ENCODE measurements around the gene DNAJB13.

Gene DNAJB13

DNA sequence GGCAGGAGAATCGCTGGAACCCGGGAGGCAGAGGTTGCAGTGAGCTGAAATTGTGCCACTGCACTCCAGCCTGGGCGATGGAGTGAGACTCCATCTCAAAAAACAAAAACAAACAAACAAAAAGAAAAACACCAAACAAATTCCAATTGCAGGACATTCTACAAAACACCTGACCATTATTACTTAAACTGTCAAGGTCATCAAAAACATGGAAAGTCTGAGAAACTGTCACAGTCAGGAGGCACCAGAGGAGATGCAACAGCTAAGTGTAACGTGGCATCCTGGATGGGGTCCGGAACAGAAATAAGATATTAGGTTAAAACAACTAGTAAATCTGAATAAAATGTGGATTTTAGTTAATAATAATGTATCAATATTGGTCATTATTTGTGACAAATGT, 914 bp upstream of the DNAJB13 start:
- no peaks in the 10 kb centered on the region for H3K36me3 ChIP-seq (ENCODE audit: control insufficient read depth in 2 of 2, insufficient read depth in 2 of 2, low read length in 2 of 2)
- no peak overlapping the region for H3K27ac ChIP-seq (ENCODE audit: low read length)
- no peaks in the 10 kb centered on the region for H3K4me1 ChIP-seq (ENCODE audit: control insufficient read depth, insufficient read depth, low read length)
- no peaks in the 10 kb centered on the region for H3K27me3 ChIP-seq (ENCODE audit: control insufficient read depth in 1 of 2, insufficient read depth in 2 of 2, low read length in 2 of 2)
- H3K9me3 ChIP-seq (ENCODE audit: control insufficient read depth in 2 of 2, low read length in 2 of 2), result no peaks in the 10 kb centered on the region
- no peak overlapping the region for H3K9ac ChIP-seq (ENCODE audit: low read length in 2 of 2)
- H3K4me3 ChIP-seq (ENCODE audit: low read length in 2 of 2), result no peak overlapping the region

DNA sequence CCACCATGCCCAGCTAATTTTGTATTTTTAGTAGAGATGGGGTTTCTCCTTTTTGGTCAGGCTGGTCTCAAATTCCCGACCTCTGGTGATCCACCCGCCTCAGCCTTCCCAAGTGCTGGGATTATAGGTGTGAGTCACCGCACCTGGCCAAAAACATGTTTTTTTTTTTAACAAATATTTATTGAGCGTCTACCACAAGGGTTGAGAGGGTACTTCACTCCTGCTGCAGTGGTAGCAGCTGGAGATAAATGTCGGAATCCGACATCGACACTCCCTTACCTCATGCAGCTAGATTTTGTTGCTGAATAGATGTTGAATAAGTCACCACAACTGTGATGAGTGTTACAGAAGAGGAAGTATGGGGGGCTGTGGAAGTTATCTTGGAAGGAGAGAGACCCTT, 971 bp downstream of the DNAJB13 start:
- Histone ChIP-seq H3K4me1 (ENCODE audit: control insufficient read depth, insufficient read depth, low read length) (no peaks in the 10 kb centered on the region), H3K27me3 (ENCODE audit: control insufficient read depth in 1 of 2, insufficient read depth in 2 of 2, low read length in 2 of 2) (no peaks in the 10 kb centered on the region), H3K4me3 (ENCODE audit: low read length in 2 of 2) (no peak overlapping the region), H3K9ac (ENCODE audit: low read length in 2 of 2) (no peak overlapping the region), H3K27ac (ENCODE audit: low read length) (no peak overlapping the region), H3K36me3 (ENCODE audit: control insufficient read depth in 2 of 2, insufficient read depth in 2 of 2, low read length in 2 of 2) (no peaks in the 10 kb centered on the region), H3K9me3 (ENCODE audit: control insufficient read depth in 2 of 2, low read length in 2 of 2) (no peaks in the 10 kb centered on the region)

DNA sequence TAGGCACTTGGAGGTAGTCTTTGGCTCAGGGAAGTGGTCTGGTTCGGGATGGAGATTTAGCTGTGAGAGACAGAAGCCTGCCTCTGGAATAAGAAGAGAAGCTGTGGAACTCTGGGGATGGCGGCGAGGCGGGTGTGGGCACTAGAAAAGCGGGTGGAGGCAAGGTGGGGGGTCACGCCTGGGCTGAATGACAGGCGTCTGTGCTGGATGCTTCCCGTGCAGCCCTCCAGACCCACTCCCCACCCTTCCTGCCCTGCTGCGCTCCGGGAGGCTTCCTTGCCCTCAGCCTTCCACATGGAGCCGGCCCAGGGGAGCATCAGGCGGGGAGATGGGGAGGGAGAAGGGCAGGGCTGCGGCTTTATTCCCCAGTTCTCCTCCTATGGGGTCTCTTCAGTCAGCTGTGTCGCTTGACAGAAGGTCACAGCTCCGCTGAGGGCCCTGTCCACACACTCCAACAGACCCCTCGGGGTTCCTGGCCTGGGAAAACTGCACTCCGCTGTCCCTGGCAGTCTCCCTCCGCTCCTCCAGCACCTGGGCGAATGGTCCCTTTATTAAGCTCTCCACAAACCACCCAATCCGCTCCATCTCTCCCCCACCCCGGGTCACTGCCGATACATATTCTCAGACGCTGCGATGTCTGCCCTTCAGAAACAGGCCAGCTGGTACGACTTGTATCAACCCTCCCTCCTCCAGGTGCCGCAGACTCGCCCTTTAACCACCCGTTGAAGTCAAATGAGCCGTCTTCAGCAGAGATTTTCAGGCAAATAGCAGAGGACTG, 6.2 kb downstream of the DNAJB13 start:
- no peak overlapping the region for H3K27ac ChIP-seq (ENCODE audit: low read length)
- no peaks in the 10 kb centered on the region for H3K4me1 ChIP-seq (ENCODE audit: control insufficient read depth, insufficient read depth, low read length)
- H3K36me3 ChIP-seq (ENCODE audit: control insufficient read depth in 2 of 2, insufficient read depth in 2 of 2, low read length in 2 of 2), result no peaks in the 10 kb centered on the region
- peaks cover 0 to 2% of the 10 kb centered on the region in 2 donors for H3K27me3 ChIP-seq (ENCODE audit: control insufficient read depth in 1 of 2, insufficient read depth in 2 of 2, low read length in 2 of 2)
- no peak overlapping the region for H3K4me3 ChIP-seq (ENCODE audit: low read length in 2 of 2)
- H3K9ac ChIP-seq (ENCODE audit: low read length in 2 of 2), result no peak overlapping the region
- H3K9me3 ChIP-seq (ENCODE audit: control insufficient read depth in 2 of 2, low read length in 2 of 2), result no peaks in the 10 kb centered on the region

DNA sequence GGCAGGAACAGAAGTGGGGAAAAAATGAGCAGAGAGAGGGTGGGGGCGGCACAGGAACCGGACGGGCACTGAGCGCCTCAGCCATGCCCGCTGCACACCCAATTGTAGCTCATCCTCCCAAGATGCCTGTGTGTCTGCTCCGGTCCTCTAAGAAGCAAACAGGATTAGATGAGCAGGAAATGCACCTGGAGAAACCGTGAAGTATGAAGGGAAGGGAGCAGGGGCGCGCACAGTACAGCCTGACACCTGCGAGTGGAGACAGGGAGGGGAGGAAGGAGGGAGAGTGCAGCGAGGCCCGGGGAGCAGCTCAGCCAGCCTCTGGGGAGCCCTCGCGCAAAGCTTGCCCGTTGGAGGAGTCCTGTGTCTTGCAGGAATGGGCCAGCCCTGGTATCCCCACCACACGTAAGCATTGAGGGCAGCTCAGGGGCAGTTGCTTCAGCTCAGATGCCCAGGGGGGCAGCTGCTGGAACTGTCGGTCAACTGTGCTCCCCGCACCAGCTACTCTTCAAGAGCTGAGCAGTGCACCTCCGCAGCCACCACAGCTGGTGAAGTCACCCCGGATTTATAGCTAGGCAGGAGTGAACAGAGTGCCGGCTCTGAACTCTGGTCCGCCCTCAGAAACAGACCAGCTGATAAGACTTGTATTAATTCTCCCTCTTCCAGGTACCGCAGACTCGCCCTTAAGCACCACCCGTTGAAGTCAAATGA, 7.0 kb downstream of the DNAJB13 start:
- H3K9ac ChIP-seq (ENCODE audit: low read length in 2 of 2), result no peak overlapping the region
- H3K9me3 ChIP-seq (ENCODE audit: control insufficient read depth in 2 of 2, low read length in 2 of 2), result no peaks in the 10 kb centered on the region
- H3K4me1 ChIP-seq (ENCODE audit: control insufficient read depth, insufficient read depth, low read length), result no peaks in the 10 kb centered on the region
- peaks cover under 1 to 2% of the 10 kb centered on the region in 2 donors for H3K27me3 ChIP-seq (ENCODE audit: control insufficient read depth in 1 of 2, insufficient read depth in 2 of 2, low read length in 2 of 2)
- no peak overlapping the region for H3K27ac ChIP-seq (ENCODE audit: low read length)
- no peak overlapping the region for H3K4me3 ChIP-seq (ENCODE audit: low read length in 2 of 2)
- no peaks in the 10 kb centered on the region for H3K36me3 ChIP-seq (ENCODE audit: control insufficient read depth in 2 of 2, insufficient read depth in 2 of 2, low read length in 2 of 2)

DNA sequence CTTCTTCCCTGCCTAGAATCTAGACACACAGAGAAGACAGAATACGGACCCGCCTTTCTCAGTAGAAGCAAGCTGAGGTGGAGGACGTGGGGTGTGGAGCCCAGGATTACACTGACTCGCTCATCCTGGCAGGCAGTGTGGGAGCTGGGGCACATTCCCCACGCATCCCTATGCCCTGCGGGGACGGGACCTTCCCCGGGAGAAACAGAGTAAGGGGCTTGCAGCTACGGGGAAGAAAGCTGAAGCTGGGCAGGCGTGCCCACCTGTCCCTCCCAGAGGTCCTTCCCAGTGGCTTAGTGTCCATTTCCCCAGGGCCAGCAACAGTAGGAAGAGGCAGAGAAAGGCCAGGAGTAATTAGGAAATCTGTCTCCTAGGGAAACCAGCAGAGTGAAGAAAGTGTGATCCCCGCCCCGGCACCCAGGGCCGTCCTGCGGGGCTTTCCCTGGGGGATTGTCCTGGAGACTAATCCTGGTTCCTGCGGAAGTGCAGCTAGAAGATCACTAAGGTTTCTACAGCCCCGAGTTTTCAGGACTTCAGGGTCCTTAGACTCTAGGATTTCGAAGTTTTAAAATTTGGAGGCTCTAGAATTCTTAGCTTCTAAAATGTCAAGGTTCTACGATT, 7.8 kb downstream of the DNAJB13 start:
- no peak overlapping the region for H3K4me3 ChIP-seq (ENCODE audit: low read length in 2 of 2)
- no peak overlapping the region for H3K27ac ChIP-seq (ENCODE audit: low read length)
- peaks cover 2% of the 10 kb centered on the region in 2 donors for H3K27me3 ChIP-seq (ENCODE audit: control insufficient read depth in 1 of 2, insufficient read depth in 2 of 2, low read length in 2 of 2)
- no peaks in the 10 kb centered on the region for H3K36me3 ChIP-seq (ENCODE audit: control insufficient read depth in 2 of 2, insufficient read depth in 2 of 2, low read length in 2 of 2)
- H3K9me3 ChIP-seq (ENCODE audit: control insufficient read depth in 2 of 2, low read length in 2 of 2), result no peaks in the 10 kb centered on the region
- no peak overlapping the region for H3K9ac ChIP-seq (ENCODE audit: low read length in 2 of 2)
- no peaks in the 10 kb centered on the region for H3K4me1 ChIP-seq (ENCODE audit: control insufficient read depth, insufficient read depth, low read length)

DNA sequence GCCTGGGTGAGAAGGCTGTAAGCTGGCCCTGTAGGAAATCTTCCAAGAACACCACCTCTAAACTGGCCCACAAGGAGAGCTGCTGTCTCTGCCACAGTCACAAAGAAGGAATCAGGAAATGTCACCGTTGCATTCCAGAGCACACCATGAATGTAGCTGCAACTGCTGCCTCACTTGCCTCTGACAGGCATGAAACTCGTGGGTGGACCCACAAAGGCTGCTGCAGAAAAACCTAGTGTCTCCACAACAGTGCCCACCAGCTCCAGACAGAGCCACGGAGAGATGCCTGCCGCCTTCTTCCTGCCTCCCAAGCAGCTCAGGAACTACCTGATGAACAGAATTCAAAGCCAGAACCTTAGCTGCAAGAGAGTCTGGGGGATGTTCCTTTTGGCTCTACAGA, 10.5 kb downstream of the DNAJB13 start:
- Histone ChIP-seq H3K9ac (ENCODE audit: low read length in 2 of 2) (no peak overlapping the region), H3K27me3 (ENCODE audit: control insufficient read depth in 1 of 2, insufficient read depth in 2 of 2, low read length in 2 of 2) (peaks cover 2 to 5% of the 10 kb centered on the region in 2 donors), H3K27ac (ENCODE audit: low read length) (no peak overlapping the region), H3K4me3 (ENCODE audit: low read length in 2 of 2) (no peak overlapping the region), H3K4me1 (ENCODE audit: control insufficient read depth, insufficient read depth, low read length) (peaks cover 10% of the 10 kb centered on the region), H3K36me3 (ENCODE audit: control insufficient read depth in 2 of 2, insufficient read depth in 2 of 2, low read length in 2 of 2) (no peaks in the 10 kb centered on the region), H3K9me3 (ENCODE audit: control insufficient read depth in 2 of 2, low read length in 2 of 2) (no peaks in the 10 kb centered on the region)

DNA sequence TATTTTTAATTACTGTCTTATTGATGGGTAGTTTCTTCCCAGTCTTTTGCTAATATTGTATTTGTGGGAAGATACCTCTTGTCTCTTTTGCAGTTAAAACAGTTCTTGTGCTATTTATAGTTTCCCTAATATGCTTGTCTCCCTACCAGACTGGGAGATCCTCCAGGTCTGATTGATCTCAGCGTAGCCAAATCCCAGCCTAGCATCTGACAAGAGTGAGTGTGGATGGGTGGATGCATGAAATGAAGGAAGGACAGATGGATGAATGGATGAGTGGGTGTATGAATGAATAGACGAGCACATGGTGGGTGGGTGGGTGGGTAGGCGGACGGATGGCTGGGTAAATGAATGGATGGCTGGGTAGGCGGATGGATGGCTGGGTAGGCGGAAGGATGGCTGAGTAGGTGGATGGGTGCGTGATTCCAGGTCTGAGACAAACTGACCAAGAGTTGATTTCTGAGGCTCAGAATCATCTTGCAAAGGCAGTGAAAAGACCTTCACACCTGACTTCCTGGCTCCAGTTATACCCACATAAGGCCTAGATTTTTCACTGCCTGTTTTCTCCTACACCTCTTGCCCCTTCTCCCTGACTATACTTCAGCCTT, 11.4 kb downstream of the DNAJB13 start:
- Histone ChIP-seq H3K4me1 (ENCODE audit: control insufficient read depth, insufficient read depth, low read length) (peaks cover 10% of the 10 kb centered on the region), H3K27me3 (ENCODE audit: control insufficient read depth in 1 of 2, insufficient read depth in 2 of 2, low read length in 2 of 2) (peaks cover 2 to 5% of the 10 kb centered on the region in 2 donors), H3K27ac (ENCODE audit: low read length) (no peak overlapping the region), H3K36me3 (ENCODE audit: control insufficient read depth in 2 of 2, insufficient read depth in 2 of 2, low read length in 2 of 2) (no peaks in the 10 kb centered on the region), H3K9me3 (ENCODE audit: control insufficient read depth in 2 of 2, low read length in 2 of 2) (no peaks in the 10 kb centered on the region), H3K9ac (ENCODE audit: low read length in 2 of 2) (no peak overlapping the region), H3K4me3 (ENCODE audit: low read length in 2 of 2) (no peak overlapping the region)

DNA sequence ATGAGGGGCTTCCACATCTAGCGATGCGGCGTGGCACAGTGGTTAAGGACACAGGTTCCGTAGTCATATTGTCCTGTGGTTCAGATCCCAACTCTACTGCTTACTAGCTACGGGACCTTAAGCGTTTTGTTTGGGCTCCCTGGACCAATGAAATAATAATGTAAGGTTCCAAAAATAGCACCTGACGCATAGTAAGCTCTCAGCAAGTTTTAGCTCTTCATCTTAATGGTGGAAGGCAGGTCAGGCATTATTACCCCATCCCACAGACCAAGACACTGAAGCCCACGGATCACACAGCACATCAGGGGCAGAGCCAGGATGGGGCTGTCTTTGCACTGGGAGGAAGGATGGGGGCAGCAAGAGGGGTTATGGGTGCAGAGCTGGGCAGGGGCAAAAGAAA, 13.0 kb downstream of the DNAJB13 start:
- Histone ChIP-seq H3K36me3 (ENCODE audit: control insufficient read depth in 2 of 2, insufficient read depth in 2 of 2, low read length in 2 of 2) (no peaks in the 10 kb centered on the region), H3K4me3 (ENCODE audit: low read length in 2 of 2) (no peak overlapping the region), H3K9ac (ENCODE audit: low read length in 2 of 2) (peak overlapping the region in 1 of 2 donors; percentile 21), H3K27me3 (ENCODE audit: control insufficient read depth in 1 of 2, insufficient read depth in 2 of 2, low read length in 2 of 2) (peaks cover 0 to 5% of the 10 kb centered on the region in 2 donors), H3K4me1 (ENCODE audit: control insufficient read depth, insufficient read depth, low read length) (peaks cover 10% of the 10 kb centered on the region), H3K27ac (ENCODE audit: low read length) (no peak overlapping the region), H3K9me3 (ENCODE audit: control insufficient read depth in 2 of 2, low read length in 2 of 2) (no peaks in the 10 kb centered on the region)

DNA sequence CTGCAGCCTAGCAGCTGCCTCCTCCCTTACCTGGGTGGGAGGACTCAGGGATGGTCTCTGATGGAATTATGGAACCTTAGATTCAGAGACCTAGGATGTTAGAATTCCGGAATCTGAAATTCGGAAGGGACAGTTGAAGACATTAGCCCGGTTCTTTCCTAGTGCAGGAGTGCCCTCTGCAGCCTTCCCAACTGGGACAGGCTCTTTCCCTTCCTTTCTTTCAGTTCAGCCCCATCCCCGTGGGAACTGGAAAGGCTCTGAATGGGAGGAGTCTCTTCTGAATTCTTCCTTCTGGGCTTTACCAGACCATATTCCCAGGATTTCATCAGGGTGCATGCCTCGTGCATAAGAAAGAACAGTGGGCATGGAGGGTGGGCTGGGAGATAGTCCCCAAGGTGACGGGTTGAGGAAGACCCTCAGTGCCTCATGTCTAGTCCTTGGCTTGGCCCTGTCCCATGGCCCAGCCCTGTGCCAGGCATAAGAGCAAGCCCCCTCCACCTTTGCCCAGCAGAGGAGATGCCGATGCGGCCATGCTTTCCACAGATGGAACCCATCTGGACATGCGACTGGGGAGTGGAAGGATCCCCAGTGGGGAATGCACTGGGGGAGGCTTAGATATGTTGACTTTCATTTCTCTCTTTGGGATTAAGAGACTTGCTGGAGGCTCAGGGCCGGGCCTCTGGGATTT, 14.4 kb downstream of the DNAJB13 start:
- Histone ChIP-seq H3K27me3 (ENCODE audit: control insufficient read depth in 1 of 2, insufficient read depth in 2 of 2, low read length in 2 of 2) (peaks cover 0 to 5% of the 10 kb centered on the region in 2 donors), H3K36me3 (ENCODE audit: control insufficient read depth in 2 of 2, insufficient read depth in 2 of 2, low read length in 2 of 2) (no peaks in the 10 kb centered on the region), H3K9ac (ENCODE audit: low read length in 2 of 2) (no peak overlapping the region), H3K4me3 (ENCODE audit: low read length in 2 of 2) (no peak overlapping the region), H3K27ac (ENCODE audit: low read length) (no peak overlapping the region), H3K4me1 (ENCODE audit: control insufficient read depth, insufficient read depth, low read length) (peaks cover 10% of the 10 kb centered on the region), H3K9me3 (ENCODE audit: control insufficient read depth in 2 of 2, low read length in 2 of 2) (no peaks in the 10 kb centered on the region)

DNA sequence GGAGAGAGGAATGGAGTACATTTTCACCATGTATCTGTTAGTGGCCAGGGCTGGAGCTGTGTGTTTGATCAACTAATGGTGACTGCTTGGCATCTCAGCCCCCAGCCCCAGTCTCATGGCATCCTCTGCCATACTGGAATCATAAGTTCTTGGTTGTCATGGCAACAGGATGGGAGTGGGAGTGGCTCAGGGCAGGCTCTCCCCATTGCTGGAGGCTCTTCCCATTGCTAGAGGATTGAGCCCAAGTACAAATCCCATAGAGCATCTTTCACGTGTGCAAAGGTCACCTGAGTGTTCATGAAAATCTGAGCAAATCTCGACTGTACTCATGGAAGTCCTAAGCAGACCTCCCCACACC, 14.9 kb downstream of the DNAJB13 start:
- Histone ChIP-seq H3K27me3 (ENCODE audit: control insufficient read depth in 1 of 2, insufficient read depth in 2 of 2, low read length in 2 of 2) (peaks cover 0 to 5% of the 10 kb centered on the region in 2 donors), H3K4me3 (ENCODE audit: low read length in 2 of 2) (no peak overlapping the region), H3K4me1 (ENCODE audit: control insufficient read depth, insufficient read depth, low read length) (peaks cover 10% of the 10 kb centered on the region), H3K27ac (ENCODE audit: low read length) (no peak overlapping the region), H3K9me3 (ENCODE audit: control insufficient read depth in 2 of 2, low read length in 2 of 2) (no peaks in the 10 kb centered on the region), H3K36me3 (ENCODE audit: control insufficient read depth in 2 of 2, insufficient read depth in 2 of 2, low read length in 2 of 2) (no peaks in the 10 kb centered on the region), H3K9ac (ENCODE audit: low read length in 2 of 2) (no peak overlapping the region)
